ENCODE data around the gene IL4R.

The IL4R gene

DNA sequence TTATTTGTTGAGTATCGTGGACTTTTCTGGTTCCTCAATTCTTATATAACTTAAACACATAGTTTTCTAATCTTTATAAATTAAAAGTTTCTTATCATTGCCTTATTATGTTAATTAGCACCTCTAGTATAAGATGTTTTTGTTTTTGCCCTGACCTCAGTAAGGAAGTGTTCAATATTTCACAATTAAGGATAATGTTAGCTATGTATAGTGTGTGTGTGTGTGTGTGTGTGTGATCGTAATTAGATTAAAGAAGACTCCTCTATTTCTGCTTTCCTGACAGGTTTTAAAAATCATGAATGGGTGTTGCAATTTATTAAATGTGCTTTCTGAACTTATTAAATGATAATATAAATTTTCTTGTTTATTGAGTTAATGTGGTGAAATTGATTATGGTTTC is 100.2 kb downstream of the IL4R start:
- no peak overlapping the region for H3K4me3 ChIP-seq (ENCODE audit: low read depth, low read length)
- DNase-seq (ENCODE audit: low read depth): no peak
